Right atrium auricular region (tissue), 2 donors: ENCODE results near the gene MT1G. TPM values are rescaled to one million over a fixed set of nuclear protein-coding genes. Genes with fewer than 3 reads are reported as not detected.
"Not testable (repeated sequence)": the region's sequence is repeated elsewhere in the genome, so short reads cannot be mapped to it uniquely, and the experiment has no call there.

Experiments
- DNase-seq: peaks from one replicate; pipeline ENCODE4 v3.0.0-alpha.2; 2019; ENCODE audit warnings: low spot score
- H3K27ac ChIP-seq, 2 donors: fragments of 200-600 bp; sonication (generic); 1 replicate in 1 of 2; 2 replicates in 1 of 2; pipeline ENCODE4 v1.5.1; 2016 to 2019
- H3K27me3 ChIP-seq, 2 donors: fragments of 200-600 bp; sonication (generic); one replicate each; pipeline versions ENCODE4 v1.5.1 to v1.6.0; 2017 to 2019
- H3K36me3 ChIP-seq: fragments of 200-600 bp; sonication (generic); one replicate; pipeline ENCODE4 v1.5.1; 2016
- H3K4me1 ChIP-seq, 2 donors: fragments of 200-600 bp; sonication (generic); one replicate each; pipeline versions ENCODE4 v1.5.1 to v1.6.0; 2017 to 2019
- H3K4me3 ChIP-seq, 2 donors: fragments of 200-600 bp; sonication (generic); 1 replicate in 1 of 2; 2 replicates in 1 of 2; pipeline ENCODE4 v1.5.1; 2017 to 2019; ENCODE audit warnings: mild to moderate bottlenecking in 1 of 2, moderate library complexity in 1 of 2
- H3K9me3 ChIP-seq, 2 donors: fragments of 200-600 bp; sonication (generic); one replicate each; pipeline ENCODE4 v1.5.1; 2019
- total RNA-seq, 2 donors: library from RNA; depleted of rRNA; stranded (reverse); fragments of >200 nt; gene quantifications; one replicate each; pipeline ENCODE4 v1.1.0, GENCODE V29; 2016
- TF ChIP-seq, protein P1 (sequence below), 2 donors: fragments of 200-600 bp; sonication (generic); IDR thresholded peaks; one replicate each; pipeline ENCODE4 v1.5.1; 2019; ENCODE audit warnings: antibody characterized with exemption in 2 of 2

MT1G gene
- total RNA-seq, 2 donors from 2014 or later: 7.2 TPM; not detected in 1

DNA sequence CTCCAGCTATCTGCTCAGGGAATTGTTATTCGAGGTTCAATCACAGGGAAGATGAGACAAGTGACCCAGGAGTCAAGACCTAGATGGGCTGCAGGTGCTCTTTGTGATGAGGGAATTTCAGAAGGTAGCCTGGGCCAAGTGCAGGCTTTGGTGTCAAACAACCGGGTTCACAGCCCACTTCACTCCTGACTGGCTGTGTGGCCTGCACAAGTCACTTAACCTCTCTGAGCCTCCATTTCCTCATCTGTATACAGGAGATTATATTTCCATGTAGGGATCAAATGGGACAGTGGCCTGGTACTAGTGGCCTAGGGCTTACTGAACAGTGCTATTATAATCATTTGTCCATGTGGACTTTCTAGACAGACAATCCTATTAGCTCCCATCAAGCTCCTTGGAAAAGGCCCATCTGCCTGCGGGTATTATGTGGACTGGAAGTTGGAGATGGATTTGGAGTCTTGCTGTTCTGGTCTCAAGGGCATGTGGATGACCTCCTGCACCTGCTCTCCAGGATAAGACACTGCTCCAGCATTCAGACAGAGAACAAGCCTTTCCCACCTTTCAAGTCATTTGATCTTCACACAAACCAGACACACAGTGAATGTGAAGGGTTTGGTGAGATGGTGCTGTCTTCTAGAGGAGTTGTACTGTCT is 11.3 kb upstream of the MT1G start:
- Histone ChIP-seq H3K4me3 (no peak overlapping the region), H3K36me3 (peaks cover 2% of the 10 kb centered on the region), H3K27ac (peak overlapping the region; percentile 54 to 86), H3K4me1 (peaks cover 0 to 39% of the 10 kb centered on the region in 2 donors), H3K9me3 (no peaks in the 10 kb centered on the region), H3K27me3 (no peaks in the 10 kb centered on the region)
- DNase-seq: no peak
- TF ChIP-seq, protein P1, sequence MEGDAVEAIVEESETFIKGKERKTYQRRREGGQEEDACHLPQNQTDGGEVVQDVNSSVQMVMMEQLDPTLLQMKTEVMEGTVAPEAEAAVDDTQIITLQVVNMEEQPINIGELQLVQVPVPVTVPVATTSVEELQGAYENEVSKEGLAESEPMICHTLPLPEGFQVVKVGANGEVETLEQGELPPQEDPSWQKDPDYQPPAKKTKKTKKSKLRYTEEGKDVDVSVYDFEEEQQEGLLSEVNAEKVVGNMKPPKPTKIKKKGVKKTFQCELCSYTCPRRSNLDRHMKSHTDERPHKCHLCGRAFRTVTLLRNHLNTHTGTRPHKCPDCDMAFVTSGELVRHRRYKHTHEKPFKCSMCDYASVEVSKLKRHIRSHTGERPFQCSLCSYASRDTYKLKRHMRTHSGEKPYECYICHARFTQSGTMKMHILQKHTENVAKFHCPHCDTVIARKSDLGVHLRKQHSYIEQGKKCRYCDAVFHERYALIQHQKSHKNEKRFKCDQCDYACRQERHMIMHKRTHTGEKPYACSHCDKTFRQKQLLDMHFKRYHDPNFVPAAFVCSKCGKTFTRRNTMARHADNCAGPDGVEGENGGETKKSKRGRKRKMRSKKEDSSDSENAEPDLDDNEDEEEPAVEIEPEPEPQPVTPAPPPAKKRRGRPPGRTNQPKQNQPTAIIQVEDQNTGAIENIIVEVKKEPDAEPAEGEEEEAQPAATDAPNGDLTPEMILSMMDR (IDR thresholded peaks at IDR 0.05): no peak

DNA sequence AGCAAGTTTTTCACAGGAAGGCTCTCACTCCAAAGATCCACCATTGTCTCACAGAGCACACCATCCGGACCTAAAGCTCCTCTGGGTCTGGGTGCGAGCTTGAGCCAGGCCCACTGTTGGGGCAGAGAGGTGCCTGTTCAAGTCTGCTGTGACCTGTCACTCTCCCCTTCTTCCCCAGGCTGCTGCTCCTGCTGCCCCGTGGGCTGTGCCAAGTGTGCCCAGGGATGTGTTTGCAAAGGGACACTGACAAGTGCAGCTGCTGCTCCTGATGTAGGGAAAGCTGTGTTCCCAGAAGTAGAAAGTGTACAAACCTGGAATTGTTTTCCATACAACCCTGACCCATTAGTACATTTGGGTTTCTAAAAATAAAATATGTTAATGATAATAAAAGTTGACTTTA is 9.6 kb upstream of the MT1G start:
- H3K27ac ChIP-seq: no peak overlapping the region
- DNase-seq: no peak
- TF ChIP-seq, protein P1 (IDR thresholded peaks at IDR 0.05): no peak

DNA sequence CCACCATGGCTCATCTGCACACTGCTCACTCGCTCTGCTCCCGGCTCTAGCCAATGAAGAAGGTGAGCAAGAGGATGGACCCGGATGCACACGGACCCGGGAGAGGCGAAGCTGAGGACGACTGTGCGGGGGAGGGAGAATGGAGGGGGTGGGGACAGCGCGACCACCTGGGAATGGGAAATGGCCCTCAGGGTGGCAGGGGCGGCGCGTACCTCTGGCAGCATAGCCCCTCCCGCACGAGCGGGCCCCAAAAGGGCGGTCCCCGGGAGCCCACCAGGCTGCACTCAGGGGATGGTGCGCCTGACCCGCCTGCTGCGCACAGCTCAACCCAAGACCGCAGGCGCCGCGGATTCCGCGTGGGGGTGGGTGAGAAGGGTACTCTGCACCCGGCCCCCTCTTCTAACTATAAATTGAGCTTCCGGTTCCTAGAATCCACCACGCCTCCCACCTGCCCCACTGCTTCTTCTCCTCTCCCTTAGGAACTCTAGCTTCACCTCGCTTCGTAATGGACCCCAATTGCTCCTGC is 7.9 kb upstream of the MT1G start:
- no peaks in the 10 kb centered on the region for H3K36me3 ChIP-seq
- H3K9me3 ChIP-seq: no peaks in the 10 kb centered on the region
- no peak overlapping the region for H3K27ac ChIP-seq
- TF ChIP-seq, protein P1 (IDR thresholded peaks at IDR 0.05): no peak
- peaks cover 0 to 15% of the 10 kb centered on the region in 2 donors for H3K4me1 ChIP-seq
- no peaks in the 10 kb centered on the region for H3K27me3 ChIP-seq
- H3K4me3 ChIP-seq: peak overlapping the region in 1 of 2 donors; percentile 41
- no peak for DNase-seq

More for the DNA sequence above, 9.6 kb upstream of the MT1G start:
- no peaks in the 10 kb centered on the region for H3K36me3 ChIP-seq
- H3K9me3 ChIP-seq: no peaks in the 10 kb centered on the region
- no peaks in the 10 kb centered on the region for H3K27me3 ChIP-seq
- H3K4me3 ChIP-seq: no peak overlapping the region
- H3K4me1 ChIP-seq: peaks cover 0 to 23% of the 10 kb centered on the region in 2 donors

DNA sequence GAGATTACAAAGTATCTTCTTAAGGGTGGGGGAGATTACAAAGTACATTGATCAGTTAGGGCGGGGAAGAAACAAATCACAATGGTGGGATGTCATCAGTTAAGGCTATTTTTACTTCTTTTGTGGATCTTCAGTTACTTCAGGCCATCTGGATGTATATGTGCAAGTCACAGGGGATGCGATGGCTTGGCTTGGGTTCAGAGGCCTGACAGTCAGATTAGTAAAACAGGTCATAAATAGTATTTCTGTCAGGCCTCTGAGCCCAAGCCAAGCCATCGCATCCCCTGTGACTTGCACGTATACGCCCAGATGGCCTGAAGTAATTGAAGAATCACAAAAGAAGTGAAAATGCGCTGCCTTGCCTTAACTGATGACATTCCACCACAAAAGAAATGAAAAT is 6.7 kb upstream of the MT1G start:
- peaks cover 0 to 16% of the 10 kb centered on the region in 2 donors for H3K4me1 ChIP-seq
- H3K36me3 ChIP-seq, H3K9me3 ChIP-seq, H3K27me3 ChIP-seq, H3K27ac ChIP-seq, H3K4me3 ChIP-seq, DNase-seq: not testable (repeated sequence)

DNA sequence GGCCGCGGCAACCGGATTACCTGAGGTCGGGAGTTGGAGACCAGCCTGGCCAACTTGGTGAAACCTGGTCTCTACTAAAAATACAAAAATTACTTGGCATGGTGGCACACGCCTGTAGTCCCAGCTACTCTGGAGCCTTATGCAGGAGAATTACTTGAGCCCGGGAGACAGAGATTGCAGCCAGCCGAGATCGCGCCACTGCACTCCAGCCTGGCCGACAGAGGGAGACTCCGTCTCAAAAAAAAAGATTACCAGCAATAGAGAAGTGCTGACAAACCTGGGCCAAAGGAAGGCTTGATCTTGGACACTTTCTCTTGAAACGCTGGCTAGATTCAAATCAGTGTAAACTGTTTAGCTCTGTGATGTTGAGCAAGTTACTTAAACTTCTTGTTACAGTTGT is 6.1 kb upstream of the MT1G start:
- Histone ChIP-seq H3K4me3 (no peak overlapping the region), H3K36me3 (no peaks in the 10 kb centered on the region), H3K27me3 (peaks cover 5 to 13% of the 10 kb centered on the region in 2 donors), H3K4me1 (peaks cover 0 to 19% of the 10 kb centered on the region in 2 donors), H3K27ac (no peak overlapping the region), H3K9me3 (no peaks in the 10 kb centered on the region)
- TF ChIP-seq, protein P1 (IDR thresholded peaks at IDR 0.05): peak; percentile 45 to 72
- peak; percentile 69 for DNase-seq

DNA sequence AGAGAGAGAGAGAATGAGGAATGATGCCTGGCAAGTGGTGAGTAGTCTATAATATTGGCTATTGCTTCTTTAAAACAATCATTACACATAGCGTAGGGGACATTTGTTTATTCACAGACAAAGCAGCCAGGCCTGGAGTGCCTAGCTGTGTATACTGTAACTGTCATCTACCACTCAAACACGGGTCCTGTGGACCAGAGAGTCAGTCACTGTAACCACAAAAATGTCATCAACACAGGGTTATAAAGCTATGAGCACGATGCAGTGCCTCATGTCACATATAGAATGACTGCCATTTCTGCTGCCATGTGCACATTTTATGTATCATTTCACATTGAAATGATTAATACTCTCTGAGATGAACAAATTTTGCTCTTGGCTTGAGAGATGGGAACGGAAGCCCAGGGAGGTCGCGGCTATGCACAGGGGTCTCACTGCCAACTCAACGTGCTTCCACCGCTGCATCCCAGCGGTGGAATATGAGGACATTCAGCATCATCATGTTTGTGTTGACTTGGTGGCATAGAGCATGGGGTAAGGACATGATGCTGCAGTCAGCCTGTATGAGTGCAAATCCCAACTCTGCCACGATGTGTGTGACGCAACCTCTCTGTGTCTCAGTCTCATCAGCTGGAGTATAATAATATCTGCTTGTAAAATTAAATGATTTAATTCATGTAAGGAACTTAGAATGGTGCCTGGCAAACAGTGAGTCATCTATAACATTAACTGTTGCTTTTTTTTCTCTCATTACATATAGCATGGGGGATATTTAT is 5.1 kb upstream of the MT1G start:
- H3K9me3 ChIP-seq: no peaks in the 10 kb centered on the region
- no peak overlapping the region for H3K27ac ChIP-seq
- DNase-seq: no peak
- peaks cover 0 to 23% of the 10 kb centered on the region in 2 donors for H3K4me1 ChIP-seq
- no peak overlapping the region for H3K4me3 ChIP-seq
- peaks cover 5 to 13% of the 10 kb centered on the region in 2 donors for H3K27me3 ChIP-seq
- TF ChIP-seq, protein P1 (IDR thresholded peaks at IDR 0.05): no peak
- no peaks in the 10 kb centered on the region for H3K36me3 ChIP-seq

DNA sequence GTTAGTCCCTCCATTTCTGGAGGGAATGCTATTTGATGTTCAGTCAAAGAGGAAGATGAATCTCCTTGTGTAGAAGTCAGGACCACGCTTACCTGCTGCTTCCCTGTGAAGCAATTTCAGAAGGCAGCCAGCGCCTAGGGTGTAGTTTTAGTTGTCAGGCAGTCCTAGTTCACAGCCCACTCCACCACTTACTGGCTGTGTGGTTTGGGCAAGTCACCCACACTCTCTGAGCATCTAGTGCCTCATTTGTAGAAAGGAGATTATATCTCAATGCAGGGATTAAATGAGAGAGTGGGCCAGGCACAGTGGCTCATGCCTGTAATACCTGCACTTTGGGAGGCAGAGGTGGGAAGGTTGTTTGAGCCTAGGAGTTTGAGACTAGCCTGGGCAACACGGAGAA is 4.3 kb upstream of the MT1G start:
- not testable (repeated sequence) for H3K9me3 ChIP-seq, DNase-seq, H3K4me3 ChIP-seq, H3K36me3 ChIP-seq, H3K27ac ChIP-seq
- Histone ChIP-seq H3K27me3 (peaks cover 5 to 13% of the 10 kb centered on the region in 2 donors), H3K4me1 (peaks cover 0 to 28% of the 10 kb centered on the region in 2 donors)

DNA sequence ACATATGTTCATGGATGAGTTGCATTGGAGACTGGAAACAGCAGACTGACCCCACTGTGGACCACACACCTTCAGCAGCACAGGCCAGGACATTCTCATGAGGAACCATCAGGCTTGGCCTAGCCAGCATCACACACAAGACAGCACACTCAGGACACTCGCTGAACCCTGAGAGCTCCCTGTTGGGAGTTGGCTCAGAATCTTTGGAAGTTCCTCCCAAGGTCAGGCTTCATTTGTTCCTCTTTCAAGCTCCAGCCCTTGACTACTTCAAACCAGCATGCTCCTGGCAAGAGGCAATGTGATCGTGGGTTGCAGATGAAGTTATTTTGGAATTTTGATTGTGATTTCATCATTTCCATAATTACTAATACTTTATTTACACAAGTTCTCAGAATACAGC is 3.8 kb upstream of the MT1G start:
- peaks cover 5 to 13% of the 10 kb centered on the region in 2 donors for H3K27me3 ChIP-seq
- not testable (repeated sequence) for H3K9me3 ChIP-seq, H3K4me3 ChIP-seq, DNase-seq, H3K27ac ChIP-seq, H3K36me3 ChIP-seq
- peaks cover 0 to 28% of the 10 kb centered on the region in 2 donors for H3K4me1 ChIP-seq
